Esophagus squamous epithelium (tissue), 4 donors: ENCODE data around the gene TMEM63A.

Experiments used
- CTCF ChIP-seq, 6 experiments: fragments of 450-650 bp in 4 of 6; fragments of 200-600 bp in 2 of 6; sonication (generic) in 2 of 6; IDR thresholded peaks; one replicate each; pipeline ENCODE4 v1.5.1; 2016 to 2019; ENCODE audit warnings: antibody characterized with exemption in 6 of 6, mild to moderate bottlenecking in 4 of 6, moderate library complexity in 4 of 6
- POLR2A ChIP-seq, 4 donors: fragments of 450-650 bp; IDR thresholded peaks; one replicate each; pipeline ENCODE4 v1.6.1; 2017; ENCODE audit warnings: antibody characterized with exemption in 4 of 4, mild to moderate bottlenecking in 4 of 4, moderate library complexity in 3 of 4

GRCh38 chr1:225897595-225898514 is 15.7 kb upstream of the TMEM63A start:
- TF ChIP-seq CTCF (IDR thresholded peaks at IDR 0.05), result no peak
- no peak for TF ChIP-seq POLR2A (IDR thresholded peaks at IDR 0.05)
